IMR-90 (cell line): ENCODE measurements around the gene TBXT. TPM values are rescaled to one million over a fixed set of nuclear protein-coding genes. Genes with fewer than 3 reads are reported as not detected.

Experiments
- ATAC-seq: fragments of 200-7000 bp; cut with Tn5 transposase; 2 replicates; pipeline ENCODE4 v1.9.1; 2020; ENCODE audit warnings: low read depth, mild to moderate bottlenecking, moderate library complexity
- BruUV-seq: library from RNA; stranded (reverse); fragments of 400-500 nt; replicated peaks from 2 replicates; lab custom pipeline; 2021; lab: Mats Ljungman, UMichigan
- CTCF ChIA-PET: fragments of 300-600 bp; formaldehyde crosslinking; extraction: SDS; loops from one replicate; lab custom pipeline; 2021; ENCODE audit warnings: antibody characterized with exemption; lab: Yijun Ruan, JAX
- POLR2A ChIA-PET: fragments of 300-600 bp; sonication (Branson Sonifier 250); formaldehyde crosslinking; loops from one replicate; lab custom pipeline; 2022; ENCODE audit warnings: antibody characterized with exemption; ENCODE audit not compliant: unreplicated experiment; lab: Charles Lee
- DNase-seq: peaks from one replicate; pipeline ENCODE4 v3.0.0; 2013
- H2AFZ ChIP-seq: replicated peaks from 2 replicates; pipeline ENCODE3; 2013; ENCODE audit warnings: low read length, mild to moderate bottlenecking; ENCODE audit not compliant: poor library complexity
- H2AK5ac ChIP-seq: 2 replicates; pipeline ENCODE4 v1.6.1; 2013; ENCODE audit warnings: low read depth, low read length, inconsistent platforms
- H2AK9ac ChIP-seq: replicated peaks from 2 replicates; pipeline ENCODE3; 2013; ENCODE audit warnings: mild to moderate bottlenecking, low read depth, low read length, moderate library complexity; ENCODE audit not compliant: poor library complexity
- H2BK120ac ChIP-seq: 2 replicates; pipeline ENCODE4 v1.6.1; 2013; ENCODE audit warnings: low read depth, low read length, inconsistent platforms
- H2BK15ac ChIP-seq: 3 replicates; pipeline ENCODE4 v1.6.1; 2013; ENCODE audit warnings: low read depth, low read length, inconsistent platforms
- H2BK20ac ChIP-seq: 2 replicates; pipeline ENCODE4 v1.6.1; 2013; ENCODE audit warnings: low read depth, mild to moderate bottlenecking, inconsistent platforms, low read length, moderate library complexity
- H2BK5ac ChIP-seq: 2 replicates; pipeline ENCODE4 v1.6.1; 2013; ENCODE audit warnings: mild to moderate bottlenecking, low read depth, low read length, inconsistent platforms; ENCODE audit not compliant: poor library complexity, severe bottlenecking
- H3K14ac ChIP-seq: replicated peaks from 2 replicates; pipeline ENCODE4 v1.6.1; 2013; ENCODE audit warnings: low read depth, low read length, inconsistent platforms
- H3K18ac ChIP-seq: 2 replicates; pipeline ENCODE4 v1.6.1; 2013; ENCODE audit warnings: low read depth, low read length, control low read depth
- H3K23ac ChIP-seq: 2 replicates; pipeline ENCODE4 v1.6.1; 2013; ENCODE audit warnings: low read depth, low read length, inconsistent platforms
- H3K27ac ChIP-seq: 2 replicates; pipeline ENCODE4 v1.5.1; 2013; ENCODE audit warnings: mild to moderate bottlenecking, control low read depth, low read length; ENCODE audit not compliant: insufficient read depth
- H3K27me3 ChIP-seq: 2 replicates; pipeline ENCODE4 v1.6.1; 2013; ENCODE audit warnings: low read length; ENCODE audit not compliant: control insufficient read depth, insufficient read depth
- H3K36me3 ChIP-seq: 2 replicates; pipeline ENCODE4 v1.6.1; 2013; ENCODE audit warnings: low read length, mixed read lengths; ENCODE audit not compliant: control insufficient read depth, insufficient read depth
- H3K4ac ChIP-seq: 2 replicates; pipeline ENCODE4 v1.6.1; 2013; ENCODE audit warnings: low read depth, low read length, inconsistent platforms
- H3K4me1 ChIP-seq: 2 replicates; pipeline ENCODE4 v1.6.1; 2013; ENCODE audit warnings: low read length, mixed read lengths; ENCODE audit not compliant: control insufficient read depth, insufficient read depth
- H3K4me2 ChIP-seq: 2 replicates; pipeline ENCODE4 v1.6.1; 2013; ENCODE audit warnings: low read depth, mild to moderate bottlenecking, control low read depth, low read length, moderate library complexity
- H3K4me3 ChIP-seq: 2 replicates; pipeline ENCODE4 v1.5.1; 2013; ENCODE audit warnings: low read depth, mild to moderate bottlenecking, control low read depth, low read length, moderate library complexity; ENCODE audit not compliant: insufficient read depth
- H3K56ac ChIP-seq: 2 replicates; pipeline ENCODE4 v1.6.1; 2013; ENCODE audit warnings: low read length, inconsistent platforms; ENCODE audit not compliant: insufficient read depth; ENCODE audit errors: extremely low read depth
- H3K79me1 ChIP-seq, 2 experiments: 2 replicates each; pipeline ENCODE4 v1.6.1; 2013; ENCODE audit warnings: low read length in 2 of 2, inconsistent platforms in 1 of 2, low read depth in 1 of 2
- H3K9ac ChIP-seq: 2 replicates; pipeline ENCODE4 v1.6.1; 2013; ENCODE audit warnings: low read depth, low read length, control low read depth
- H3K9me1 ChIP-seq: 2 replicates; pipeline ENCODE4 v1.6.1; 2013; ENCODE audit warnings: low read length, inconsistent platforms; ENCODE audit not compliant: insufficient read depth
- H3K9me3 ChIP-seq: 2 replicates; pipeline ENCODE4 v1.6.1; 2013; ENCODE audit warnings: low read length; ENCODE audit not compliant: control insufficient read depth, insufficient read depth
- H4K20me1 ChIP-seq: 2 replicates; pipeline ENCODE4 v1.6.1; 2013; ENCODE audit warnings: low read length, inconsistent platforms; ENCODE audit not compliant: insufficient read depth
- H4K5ac ChIP-seq: 2 replicates; pipeline ENCODE4 v1.6.1; 2013; ENCODE audit warnings: mild to moderate bottlenecking, low read depth, low read length, control low read depth
- H4K8ac ChIP-seq, 2 experiments: 2 replicates each; pipeline ENCODE4 v1.6.1; 2013; ENCODE audit warnings: low read depth in 2 of 2, low read length in 2 of 2, control low read depth in 1 of 2, inconsistent platforms in 1 of 2
- H4K91ac ChIP-seq: 2 replicates; pipeline ENCODE4 v1.6.1; 2013; ENCODE audit warnings: low read depth, low read length, inconsistent platforms; ENCODE audit not compliant: insufficient read depth
- BHLHE40 ChIP-seq: fragments of 150-350 bp; IDR thresholded peaks from 2 replicates; pipeline ENCODE4 v1.6.1; 2016; ENCODE audit warnings: mild to moderate bottlenecking, low read depth, low read length
- FOS ChIP-seq: fragments of 150-350 bp; IDR thresholded peaks from 2 replicates; pipeline ENCODE4 v1.6.1; 2016; ENCODE audit warnings: low read depth, low read length
- MAFK ChIP-seq: IDR thresholded peaks from 2 replicates; pipeline ENCODE4 v1.6.1; 2012; ENCODE audit warnings: low read depth, low read length, improper control_type of control experiment
- MXI1 ChIP-seq: IDR thresholded peaks from 2 replicates; pipeline ENCODE4 v1.6.1; 2012; ENCODE audit warnings: low read depth, mild to moderate bottlenecking, low read length, moderate library complexity, borderline replicate concordance
- NFE2L2 ChIP-seq: fragments of 150-350 bp; IDR thresholded peaks from 2 replicates; pipeline ENCODE4 v1.6.1; 2016; ENCODE audit warnings: low read depth, mild to moderate bottlenecking, low read length
- POLR2A ChIP-seq: IDR thresholded peaks from 2 replicates; pipeline ENCODE4 v1.6.1; 2012; ENCODE audit warnings: mild to moderate bottlenecking, low read depth, low read length
- RAD21 ChIP-seq: IDR thresholded peaks from 2 replicates; pipeline ENCODE4 v1.6.1; 2012; ENCODE audit warnings: low read length, improper control_type of control experiment
- RCOR1 ChIP-seq: IDR thresholded peaks from 2 replicates; pipeline ENCODE4 v1.6.1; 2012; ENCODE audit warnings: mild to moderate bottlenecking, low read length, improper control_type of control experiment; ENCODE audit not compliant: insufficient replicate concordance
- RFX5 ChIP-seq: IDR thresholded peaks from 2 replicates; pipeline ENCODE4 v1.8.0; 2012; ENCODE audit warnings: low read depth, mild to moderate bottlenecking, low read length, moderate library complexity
- SMC3 ChIP-seq: fragments of 150-350 bp; IDR thresholded peaks from 2 replicates; pipeline ENCODE4 v1.6.1; 2016; ENCODE audit warnings: low read depth, mild to moderate bottlenecking, antibody characterized with exemption, low read length, moderate library complexity
- WGBS, 2 experiments: methylation state at CpG; one replicate each; pipeline versions ENCODE4 v1.1.5 to v1.1.7; 2013; ENCODE audit warnings: missing lambda C conversion rate in 2 of 2; ENCODE audit not compliant: insufficient read length in 1 of 2; ENCODE audit errors: extremely low coverage in 2 of 2; 5-methylcytosine and 5-hydroxymethylcytosine counted together
- dilution Hi-C: fragments of 300-500 bp; cut with HindIII; formaldehyde crosslinking; loops from one replicate; pipeline ENCODE4 v1.14.3; 2018; ENCODE audit warnings: low sequenced_read_pairs; ENCODE audit not compliant: unreplicated experiment
- in situ Hi-C: fragments of 300-500 bp; cut with MboI; formaldehyde crosslinking; loops from 3 replicates; pipeline ENCODE4 v1.14.3; 2019; ENCODE audit warnings: low sequenced_read_pairs, inconsistent platforms, mixed read lengths
- intact Hi-C: fragments of 100-400 bp; cut with micrococcal nuclease; formaldehyde crosslinking; loops from 2 replicates; pipeline ENCODE4 v1.10.0; 2022
- polyA plus RNA-seq, 3 experiments: library from polyadenylated mRNA; depleted of rRNA; stranded (reverse); fragments of >200 nt; gene quantifications; 2 replicates each; pipeline ENCODE4 v1.2.3, GENCODE V29; 2012; ENCODE audit warnings: low replicate concordance in 1 of 3
- total RNA-seq: library from RNA; depleted of rRNA; stranded (reverse); fragments of >200 nt; gene quantifications from 2 replicates; pipeline ENCODE4 v1.2.3, GENCODE V29; 2012
- TF ChIP-seq, protein P1 (sequence below): conservative IDR thresholded peaks from 2 replicates; pipeline ENCODE4 v1.5.1; 2012; ENCODE audit warnings: mild to moderate bottlenecking, low read depth, low read length, improper control_type of control experiment
- TF ChIP-seq, protein P2 (sequence below): fragments of 150-350 bp; IDR thresholded peaks from 2 replicates; pipeline ENCODE4 v1.6.1; 2016; ENCODE audit warnings: low read depth, mild to moderate bottlenecking, low read length, moderate library complexity, borderline replicate concordance

TBXT gene
- total and polyA plus RNA-seq, 2 of the 4 experiments (the other 2 are of a cell fraction), result not detected

GRCh38 chr6:166192136-166192535 is 24.5 kb upstream of the TBXT start:
- Histone ChIP-seq H2AFZ (no peak overlapping the region), H2BK120ac (no peak overlapping the region), H2BK15ac (no peak overlapping the region), H2BK20ac (no peak overlapping the region), H4K8ac (no peak overlapping the region), H3K23ac (no peak overlapping the region), H3K79me1 (no peaks in the 10 kb centered on the region), H2BK5ac (no peak overlapping the region), H3K36me3 (no peaks in the 10 kb centered on the region), H3K14ac (no peak overlapping the region), H3K18ac (no peak overlapping the region), H4K5ac (no peak overlapping the region), H3K27me3 (peaks cover 14% of the 10 kb centered on the region), H4K20me1 (no peaks in the 10 kb centered on the region), H3K4me3 (no peak overlapping the region), H3K4me1 (no peaks in the 10 kb centered on the region), H2AK5ac (no peak overlapping the region), H3K4me2 (no peak overlapping the region), H4K91ac (no peak overlapping the region), H3K56ac (no peak overlapping the region), H3K9me1 (no peaks in the 10 kb centered on the region), H3K9ac (no peak overlapping the region), H3K4ac (no peak overlapping the region), H3K27ac (no peak overlapping the region), H2AK9ac (no peak overlapping the region), H3K9me3 (no peaks in the 10 kb centered on the region)
- 64% methylated on average over 2 of the region's 10 CpGs; no CpG with 5 or more reads in 1 of the 2 experiments for WGBS, 2 experiments
- no peak for ATAC-seq
- TF ChIP-seq MAFK (no peak), RAD21 (no peak), NFE2L2 (no peak), BHLHE40 (no peak), POLR2A (no peak), MXI1 (no peak), FOS (no peak), RCOR1 (no peak), RFX5 (no peak), SMC3 (no peak)
- TF ChIP-seq, protein P1, sequence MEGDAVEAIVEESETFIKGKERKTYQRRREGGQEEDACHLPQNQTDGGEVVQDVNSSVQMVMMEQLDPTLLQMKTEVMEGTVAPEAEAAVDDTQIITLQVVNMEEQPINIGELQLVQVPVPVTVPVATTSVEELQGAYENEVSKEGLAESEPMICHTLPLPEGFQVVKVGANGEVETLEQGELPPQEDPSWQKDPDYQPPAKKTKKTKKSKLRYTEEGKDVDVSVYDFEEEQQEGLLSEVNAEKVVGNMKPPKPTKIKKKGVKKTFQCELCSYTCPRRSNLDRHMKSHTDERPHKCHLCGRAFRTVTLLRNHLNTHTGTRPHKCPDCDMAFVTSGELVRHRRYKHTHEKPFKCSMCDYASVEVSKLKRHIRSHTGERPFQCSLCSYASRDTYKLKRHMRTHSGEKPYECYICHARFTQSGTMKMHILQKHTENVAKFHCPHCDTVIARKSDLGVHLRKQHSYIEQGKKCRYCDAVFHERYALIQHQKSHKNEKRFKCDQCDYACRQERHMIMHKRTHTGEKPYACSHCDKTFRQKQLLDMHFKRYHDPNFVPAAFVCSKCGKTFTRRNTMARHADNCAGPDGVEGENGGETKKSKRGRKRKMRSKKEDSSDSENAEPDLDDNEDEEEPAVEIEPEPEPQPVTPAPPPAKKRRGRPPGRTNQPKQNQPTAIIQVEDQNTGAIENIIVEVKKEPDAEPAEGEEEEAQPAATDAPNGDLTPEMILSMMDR, result no peak
- TF ChIP-seq, protein P2, sequence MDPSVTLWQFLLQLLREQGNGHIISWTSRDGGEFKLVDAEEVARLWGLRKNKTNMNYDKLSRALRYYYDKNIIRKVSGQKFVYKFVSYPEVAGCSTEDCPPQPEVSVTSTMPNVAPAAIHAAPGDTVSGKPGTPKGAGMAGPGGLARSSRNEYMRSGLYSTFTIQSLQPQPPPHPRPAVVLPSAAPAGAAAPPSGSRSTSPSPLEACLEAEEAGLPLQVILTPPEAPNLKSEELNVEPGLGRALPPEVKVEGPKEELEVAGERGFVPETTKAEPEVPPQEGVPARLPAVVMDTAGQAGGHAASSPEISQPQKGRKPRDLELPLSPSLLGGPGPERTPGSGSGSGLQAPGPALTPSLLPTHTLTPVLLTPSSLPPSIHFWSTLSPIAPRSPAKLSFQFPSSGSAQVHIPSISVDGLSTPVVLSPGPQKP, result no peak
- dilution Hi-C loops, result no loop called here
- in situ Hi-C loops, result no loop called here
- no peak for DNase-seq
- no TSS peak for BruUV-seq
- CTCF ChIA-PET, result no interaction called here
- intact Hi-C loops, result no loop called here
- POLR2A ChIA-PET, result no interaction called here
